Stimulated activated naive CD8-positive, alpha-beta T cell treated with anti-CD3 and anti-CD28 coated beads, Interleukin-15, Interleukin-2, amounts not matched to agents 100 ng/mL and 50 ng/mL, for 24 hours (primary cell): ENCODE results near the gene CCM2L.
A peak's percentile ranks its signal among the peaks of the same experiment; 100 is the strongest.

ENCODE experiments used
- H3K27ac Mint-ChIP-seq: one replicate; pipeline ENCODE4 v1.8.0; 2021; ENCODE audit warnings: mild to moderate bottlenecking, mixed read lengths
- H3K27me3 Mint-ChIP-seq: one replicate; pipeline ENCODE4 v1.8.0; 2021; ENCODE audit warnings: mixed read lengths
- H3K36me3 Mint-ChIP-seq: one replicate; pipeline ENCODE4 v1.8.0; 2021; ENCODE audit warnings: low read depth, mixed read lengths
- H3K4me1 Mint-ChIP-seq: one replicate; pipeline ENCODE4 v1.8.0; 2021; ENCODE audit warnings: low read depth, mixed read lengths
- H3K4me3 Mint-ChIP-seq: one replicate; pipeline ENCODE4 v1.8.0; 2021; ENCODE audit warnings: mild to moderate bottlenecking, mixed read lengths
- H3K9me3 Mint-ChIP-seq: one replicate; pipeline ENCODE4 v1.8.0; 2021; ENCODE audit warnings: mixed read lengths

CCM2L gene

GRCh38 chr20:32010101-32010500 is at the start of gene CCM2L:
Gene CCM2L (plus strand): TSS chr20:32010438. CDS start chr20:32010455, 17 bp downstream.
- no peaks in the 10 kb centered on the region for H3K9me3 Mint-ChIP-seq
- H3K27me3 Mint-ChIP-seq = peaks cover 12% of the 10 kb centered on the region
- H3K4me1 Mint-ChIP-seq = no peaks in the 10 kb centered on the region
- H3K4me3 Mint-ChIP-seq = no peak within 1 kb of the TSS
- H3K27ac Mint-ChIP-seq = no peak within 1 kb of the TSS
- no peaks in the 10 kb centered on the region for H3K36me3 Mint-ChIP-seq

DNA sequence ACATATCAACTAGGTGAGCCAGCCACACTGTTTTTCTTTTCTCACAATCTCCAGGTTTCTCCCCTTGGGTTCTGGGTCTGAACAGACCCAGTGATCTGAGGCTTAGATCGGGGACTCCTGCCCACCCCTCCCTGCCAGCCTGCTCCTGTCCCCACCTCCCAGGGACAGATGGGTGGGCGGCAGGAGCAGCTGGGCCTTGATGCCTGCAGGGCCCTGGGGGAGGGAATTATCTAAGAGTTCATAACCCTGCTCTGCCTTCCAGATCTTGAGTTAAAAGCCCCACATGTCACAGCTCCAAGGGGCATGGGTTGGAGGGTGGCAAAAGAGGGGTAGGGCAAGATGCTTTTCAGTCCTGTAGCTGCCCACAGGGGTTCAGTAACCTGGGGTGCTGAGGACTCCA is 47.5 kb upstream of the CCM2L start:
- no peaks in the 10 kb centered on the region for H3K9me3 Mint-ChIP-seq
- H3K4me3 Mint-ChIP-seq = no peak overlapping the region
- H3K27ac Mint-ChIP-seq = no peak overlapping the region
- no peaks in the 10 kb centered on the region for H3K4me1 Mint-ChIP-seq
- no peaks in the 10 kb centered on the region for H3K36me3 Mint-ChIP-seq
- peaks cover 50% of the 10 kb centered on the region for H3K27me3 Mint-ChIP-seq

- no peaks in the 10 kb centered on the region for H3K9me3 Mint-ChIP-seq
- H3K4me3 Mint-ChIP-seq = no peak overlapping the region
- peaks cover 51% of the 10 kb centered on the region for H3K27me3 Mint-ChIP-seq
- no peak overlapping the region for H3K27ac Mint-ChIP-seq
- H3K4me1 Mint-ChIP-seq = peaks cover 4% of the 10 kb centered on the region
- H3K36me3 Mint-ChIP-seq = no peaks in the 10 kb centered on the region
Observed at GRCh38 chr20:31963889-31964288, 46.3 kb upstream of the CCM2L start.

- H3K9me3 Mint-ChIP-seq = no peaks in the 10 kb centered on the region
- H3K27me3 Mint-ChIP-seq = peaks cover 63% of the 10 kb centered on the region
- no peak overlapping the region for H3K27ac Mint-ChIP-seq
Observed at GRCh38 chr20:31966991-31967655, 43.1 kb upstream of the CCM2L start.

DNA sequence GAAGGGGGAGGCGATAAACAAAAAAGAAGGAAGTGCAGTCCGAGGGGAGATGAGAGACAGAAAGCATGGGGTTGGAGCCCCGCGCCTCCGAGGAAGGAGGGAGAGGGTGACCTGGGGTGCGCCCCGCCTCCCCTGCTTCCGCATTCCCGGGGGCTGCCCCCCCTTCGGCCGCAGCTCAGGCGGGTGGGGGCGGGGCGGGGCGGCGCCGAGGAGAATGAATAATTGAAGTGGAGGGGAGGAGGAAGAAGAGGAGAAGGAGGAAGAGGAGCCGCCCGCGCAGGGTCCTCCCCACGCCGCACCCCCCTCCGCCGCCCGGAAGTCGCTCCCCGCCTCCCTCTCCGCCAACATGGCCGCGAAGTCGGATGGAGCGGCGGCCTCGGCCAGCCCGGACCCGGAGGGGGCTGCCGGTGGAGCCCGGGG is 42.4 kb upstream of the CCM2L start, which contains the start of gene XKR7:
Gene XKR7, plus strand, starts transcription at position 322 of the 420 bp plus-strand sequence. Its CDS starts 25 bp downstream, at position 347.
- Mint-ChIP-seq H3K4me3 (peak within 1 kb of the TSS; percentile 88), H3K9me3 (no peaks in the 10 kb centered on the region), H3K4me1 (peaks cover 4% of the 10 kb centered on the region), H3K27me3 (peaks cover 61% of the 10 kb centered on the region), H3K36me3 (no peaks in the 10 kb centered on the region), H3K27ac (no peak within 1 kb of the TSS)

More at GRCh38 chr20:31966991-31967655, 43.1 kb upstream of the CCM2L start:
- peaks cover 4% of the 10 kb centered on the region for H3K4me1 Mint-ChIP-seq
- H3K4me3 Mint-ChIP-seq = peak overlapping the region; percentile 60
- H3K36me3 Mint-ChIP-seq = no peaks in the 10 kb centered on the region

DNA sequence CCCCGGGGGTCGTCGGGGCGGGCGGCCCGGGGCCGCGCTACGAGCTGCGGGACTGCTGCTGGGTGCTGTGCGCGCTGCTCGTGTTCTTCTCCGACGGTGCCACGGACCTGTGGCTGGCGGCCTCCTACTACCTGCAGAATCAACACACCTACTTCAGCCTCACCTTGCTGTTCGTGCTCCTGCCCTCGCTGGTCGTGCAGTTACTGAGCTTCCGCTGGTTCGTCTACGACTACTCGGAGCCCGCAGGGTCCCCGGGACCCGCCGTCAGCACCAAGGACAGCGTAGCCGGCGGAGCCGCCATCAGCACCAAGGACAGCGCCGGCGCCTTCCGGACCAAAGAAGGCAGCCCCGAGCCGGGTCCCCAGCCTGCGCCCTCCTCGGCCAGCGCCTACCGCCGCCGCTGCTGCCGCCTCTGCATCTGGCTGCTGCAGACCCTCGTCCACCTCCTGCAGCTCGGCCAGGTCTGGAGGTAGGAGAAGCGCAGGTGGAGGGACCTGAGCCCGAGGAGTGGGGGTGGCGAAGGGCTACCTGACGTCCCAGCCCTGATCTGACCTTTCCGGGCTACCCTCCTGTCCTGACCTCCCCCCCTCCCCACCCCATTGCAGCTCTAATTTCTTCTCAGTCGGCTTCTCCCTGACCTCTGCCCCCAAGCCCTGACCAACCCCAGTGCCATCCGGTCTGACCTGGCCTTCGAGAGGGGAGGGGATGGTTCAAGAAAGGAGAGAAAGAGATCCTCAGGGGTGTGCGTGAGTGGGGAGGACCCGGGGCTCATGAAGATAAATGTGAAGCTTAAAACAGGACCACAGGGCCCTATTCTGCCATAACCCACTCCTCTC is 41.7 kb upstream of the CCM2L start:
- Mint-ChIP-seq H3K27me3 (peaks cover 58% of the 10 kb centered on the region), H3K4me1 (peaks cover 4% of the 10 kb centered on the region), H3K36me3 (no peaks in the 10 kb centered on the region), H3K27ac (no peak overlapping the region), H3K9me3 (no peaks in the 10 kb centered on the region), H3K4me3 (peak overlapping the region; percentile 88)

DNA sequence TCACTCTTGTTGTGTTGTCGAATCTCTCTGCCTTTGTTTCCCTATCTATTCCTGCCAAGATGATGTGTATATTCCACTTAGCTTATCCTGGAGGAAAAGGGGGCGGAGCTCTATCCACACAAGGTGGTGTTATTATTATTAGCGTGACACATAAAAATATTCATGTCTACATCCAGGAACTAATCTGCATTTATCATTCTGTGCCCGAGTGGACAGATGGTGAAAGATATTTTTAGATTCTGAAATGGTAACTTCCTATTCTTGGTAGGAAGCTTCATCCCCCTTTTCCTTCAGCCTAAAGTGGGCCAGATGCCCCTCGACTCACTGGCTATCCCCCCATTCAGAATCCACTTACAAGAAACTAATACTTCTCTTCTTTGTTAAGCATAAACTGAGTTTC is 40.2 kb upstream of the CCM2L start:
- peaks cover 53% of the 10 kb centered on the region for H3K27me3 Mint-ChIP-seq
- no peak overlapping the region for H3K27ac Mint-ChIP-seq
- no peaks in the 10 kb centered on the region for H3K36me3 Mint-ChIP-seq
- H3K4me3 Mint-ChIP-seq = no peak overlapping the region
- H3K9me3 Mint-ChIP-seq = no peaks in the 10 kb centered on the region
- H3K4me1 Mint-ChIP-seq = peaks cover 4% of the 10 kb centered on the region

DNA sequence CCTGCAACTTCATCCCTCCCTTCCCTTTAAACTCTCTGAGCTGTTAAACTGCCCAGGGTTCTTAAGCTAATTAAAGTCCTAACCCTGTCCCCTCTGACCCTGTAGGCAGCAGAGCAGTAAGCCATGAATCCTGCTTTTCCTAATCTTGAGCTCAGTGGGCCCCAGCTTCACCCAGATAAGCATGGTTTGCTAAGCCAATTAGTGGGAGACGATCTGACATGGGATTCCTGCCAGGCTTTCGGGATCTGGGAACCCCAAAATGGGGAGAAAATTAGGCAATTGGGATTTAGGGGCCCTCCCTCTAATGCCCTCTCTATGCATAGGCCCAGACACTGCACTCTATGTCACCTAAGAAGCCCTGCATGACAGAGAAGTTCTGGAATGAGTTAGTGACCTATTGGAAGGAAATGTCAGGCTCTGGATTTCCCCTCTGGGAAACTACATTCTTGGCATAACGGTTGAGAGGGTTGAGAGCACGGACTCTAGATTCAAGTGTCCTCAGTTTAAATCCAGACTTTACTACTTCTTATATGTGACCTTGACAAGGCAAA is 37.7 kb upstream of the CCM2L start:
- Mint-ChIP-seq H3K9me3 (no peaks in the 10 kb centered on the region), H3K4me1 (peaks cover 4% of the 10 kb centered on the region), H3K4me3 (no peak overlapping the region), H3K27me3 (peaks cover 41% of the 10 kb centered on the region), H3K36me3 (no peaks in the 10 kb centered on the region), H3K27ac (no peak overlapping the region)

GRCh38 chr20:31974296-31974695 is 35.9 kb upstream of the CCM2L start:
- H3K4me1 Mint-ChIP-seq = no peaks in the 10 kb centered on the region
- no peak overlapping the region for H3K27ac Mint-ChIP-seq

DNA sequence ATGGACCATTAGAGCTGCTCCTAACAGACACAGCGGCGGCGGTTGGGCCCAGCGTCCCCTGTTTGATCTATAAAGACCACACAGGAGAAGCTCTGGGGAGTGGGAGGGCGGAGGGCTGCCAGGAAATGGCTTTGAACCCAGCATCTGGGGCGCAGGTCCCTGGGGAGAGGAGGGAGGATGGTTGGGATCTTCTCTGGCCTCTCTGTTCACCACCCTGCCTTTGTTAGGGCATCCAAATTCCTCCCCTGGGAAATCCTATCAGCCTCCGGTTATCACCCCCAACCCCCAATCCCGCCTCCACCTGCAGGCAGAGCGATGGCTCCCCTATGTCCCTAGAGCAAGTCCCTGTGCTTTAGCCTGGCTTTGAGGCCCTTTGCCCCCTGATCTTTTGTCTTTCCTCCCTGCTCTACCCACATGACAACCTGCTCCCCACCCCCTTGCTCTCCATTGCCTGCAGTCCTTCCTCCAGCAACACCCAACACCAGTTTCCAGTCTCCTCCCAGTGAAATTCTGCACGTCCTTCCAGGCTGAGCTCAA is 35.2 kb upstream of the CCM2L start:
- Mint-ChIP-seq H3K27ac (no peak overlapping the region), H3K9me3 (no peaks in the 10 kb centered on the region), H3K4me3 (no peak overlapping the region), H3K36me3 (no peaks in the 10 kb centered on the region), H3K4me1 (no peaks in the 10 kb centered on the region), H3K27me3 (peaks cover 29% of the 10 kb centered on the region)

More at GRCh38 chr20:31974296-31974695, 35.9 kb upstream of the CCM2L start:
- Mint-ChIP-seq H3K9me3 (no peaks in the 10 kb centered on the region), H3K27me3 (peaks cover 34% of the 10 kb centered on the region), H3K4me3 (no peak overlapping the region), H3K36me3 (no peaks in the 10 kb centered on the region)

GRCh38 chr20:31975874-31976273 is 34.4 kb upstream of the CCM2L start:
- H3K4me1 Mint-ChIP-seq = no peaks in the 10 kb centered on the region
- no peak overlapping the region for H3K27ac Mint-ChIP-seq
- peaks cover 20% of the 10 kb centered on the region for H3K27me3 Mint-ChIP-seq
- no peaks in the 10 kb centered on the region for H3K36me3 Mint-ChIP-seq
- H3K9me3 Mint-ChIP-seq = no peaks in the 10 kb centered on the region
- H3K4me3 Mint-ChIP-seq = no peak overlapping the region

DNA sequence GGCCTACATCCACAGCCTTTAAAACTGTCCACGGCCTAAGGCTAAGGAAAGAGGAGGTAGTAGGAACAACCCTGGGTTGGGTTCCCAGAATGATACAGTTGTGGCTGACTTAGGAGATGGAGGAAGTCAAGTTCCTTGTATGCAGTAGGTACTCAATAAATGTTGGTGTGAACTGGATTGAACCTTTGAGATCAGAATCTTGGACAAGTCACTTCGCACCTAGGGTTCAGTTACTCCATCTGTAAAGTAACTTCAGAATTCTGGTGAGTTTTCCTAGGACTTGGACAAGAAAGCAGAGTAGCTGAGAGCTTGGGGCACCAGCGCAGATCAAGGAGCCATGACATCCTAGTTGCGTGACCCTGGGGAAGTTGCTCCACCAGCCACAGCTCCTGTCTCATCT is 33.2 kb upstream of the CCM2L start:
- Mint-ChIP-seq H3K4me3 (no peak overlapping the region), H3K27ac (no peak overlapping the region), H3K27me3 (peaks cover 22% of the 10 kb centered on the region), H3K9me3 (no peaks in the 10 kb centered on the region), H3K36me3 (no peaks in the 10 kb centered on the region), H3K4me1 (no peaks in the 10 kb centered on the region)

DNA sequence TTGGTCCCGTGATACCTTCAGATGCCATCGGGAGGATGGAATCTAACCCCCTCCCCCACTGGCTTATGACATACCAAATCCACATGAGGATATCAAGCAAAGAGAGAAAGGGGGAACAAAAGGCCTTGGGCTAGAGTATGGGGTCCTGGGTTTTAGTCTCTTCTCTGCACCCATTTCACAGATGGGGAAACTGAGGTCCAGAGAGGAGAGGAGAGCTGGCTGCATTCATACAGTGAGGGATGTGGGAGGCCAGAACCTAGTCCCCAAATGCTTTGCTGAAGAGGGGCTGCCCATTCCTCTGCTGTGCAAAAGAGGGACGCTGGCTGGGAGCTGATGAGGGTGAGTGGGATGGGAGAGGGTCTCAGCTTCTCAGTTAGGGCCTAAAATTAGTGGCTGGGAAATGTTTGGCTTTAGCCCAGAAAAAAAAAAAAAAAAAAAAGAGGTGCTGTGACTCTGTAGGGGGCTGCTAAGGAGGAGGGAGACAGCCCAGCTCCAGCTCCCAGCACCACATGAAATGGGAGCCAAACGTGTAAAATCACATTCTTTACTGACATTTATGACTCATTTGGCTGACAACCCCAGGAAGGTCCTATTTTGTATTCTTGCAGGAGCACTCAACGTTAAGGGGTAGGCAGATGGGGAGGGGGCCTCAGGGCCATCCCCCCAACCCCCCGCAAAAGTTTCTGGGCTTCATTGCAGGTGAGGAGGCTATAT is 30.4 kb upstream of the CCM2L start:
- Mint-ChIP-seq H3K36me3 (no peaks in the 10 kb centered on the region), H3K27ac (no peak overlapping the region), H3K27me3 (peaks cover 21% of the 10 kb centered on the region), H3K4me3 (no peak overlapping the region), H3K4me1 (no peaks in the 10 kb centered on the region), H3K9me3 (no peaks in the 10 kb centered on the region)

DNA sequence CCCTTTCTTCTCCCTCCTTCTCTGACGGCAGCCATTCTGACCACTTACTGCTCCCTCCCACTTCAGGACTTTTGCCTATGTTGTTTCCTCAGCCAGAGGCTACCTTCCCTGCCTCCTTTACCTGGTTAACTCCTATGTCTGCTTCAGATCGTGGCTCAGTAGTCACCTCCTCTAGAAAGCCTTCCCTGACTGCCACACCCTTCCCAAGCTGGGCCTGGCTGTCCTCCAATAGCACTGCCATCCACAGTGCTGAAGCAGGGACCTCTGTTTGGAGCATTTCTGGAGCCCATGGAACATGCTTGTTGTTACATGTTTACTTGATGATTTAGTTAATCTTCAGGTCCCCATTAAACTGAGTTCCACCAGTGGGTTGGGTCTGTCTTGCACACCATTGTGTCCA is 28.5 kb upstream of the CCM2L start:
- Mint-ChIP-seq H3K4me1 (no peaks in the 10 kb centered on the region), H3K36me3 (no peaks in the 10 kb centered on the region), H3K9me3 (no peaks in the 10 kb centered on the region), H3K27me3 (peaks cover 14% of the 10 kb centered on the region), H3K4me3 (no peak overlapping the region), H3K27ac (no peak overlapping the region)
